ELR (cell line): Measurements from ENCODE around the gene CACNB2.

ENCODE experiments used
- DNase-seq: peaks from one replicate; pipeline ENCODE4 v3.0.0-alpha.2; 2015; ENCODE audit warnings: low read depth

CACNB2 gene

DNA sequence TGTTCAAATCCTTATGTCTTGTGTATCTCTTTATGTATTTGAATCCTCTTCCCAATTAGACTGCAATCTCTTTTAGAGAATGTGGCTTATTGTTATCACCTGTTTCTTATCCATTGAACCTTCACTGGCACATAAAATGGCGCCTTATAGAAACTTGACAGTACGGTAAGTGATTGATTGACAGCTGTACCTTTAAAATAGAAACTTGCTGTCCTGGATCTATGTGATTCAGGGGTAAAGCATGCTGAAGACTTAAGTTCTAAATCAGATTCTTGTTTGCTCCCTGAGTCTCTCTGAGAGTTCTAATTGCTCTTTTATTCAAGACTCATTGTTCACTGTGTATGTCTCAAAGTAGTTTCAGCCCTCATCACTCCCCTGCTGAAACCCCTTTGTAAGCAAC lies 91.3 kb downstream of the CACNB2 start:
- DNase-seq: no peak

DNA sequence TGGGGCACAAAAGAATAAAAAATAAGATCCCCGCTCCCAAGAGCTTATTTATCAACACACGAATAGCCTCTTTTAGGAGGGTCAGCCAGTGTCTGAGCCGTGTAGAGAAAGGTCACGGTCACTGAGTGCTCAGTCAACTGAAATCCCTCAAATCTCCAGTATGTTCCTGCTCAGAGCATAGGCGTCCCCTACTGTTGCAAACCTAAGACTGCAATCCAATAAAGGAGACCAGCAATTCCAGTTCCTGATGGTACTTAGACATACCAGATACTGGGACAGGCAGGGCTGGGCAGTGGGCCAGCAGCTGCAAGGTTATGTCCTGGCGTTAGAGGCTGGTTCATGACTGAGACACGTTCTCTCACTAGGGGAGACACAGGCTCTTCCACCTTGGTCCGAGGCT lies 93.6 kb downstream of the CACNB2 start:
- no peak for DNase-seq

DNA sequence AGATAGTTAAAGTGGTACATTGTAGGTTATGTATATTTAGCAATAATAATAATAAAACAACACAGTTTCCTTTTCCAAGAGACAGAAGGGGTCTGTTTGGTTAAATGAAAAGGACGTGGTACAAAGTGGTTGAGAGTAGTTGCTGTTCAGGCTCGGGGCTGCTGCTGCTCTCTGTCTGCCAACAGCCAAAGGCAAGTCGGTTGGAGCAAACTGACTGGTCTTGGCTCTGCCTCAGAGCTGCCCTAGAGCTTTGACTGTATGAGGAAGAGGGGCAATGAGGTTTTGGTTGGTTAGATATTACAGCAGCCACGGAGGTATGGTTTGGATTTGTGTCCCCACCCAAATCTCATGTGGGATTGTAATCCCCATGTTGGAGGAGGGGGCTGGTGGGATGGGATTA lies 95.3 kb downstream of the CACNB2 start:
- DNase-seq: no peak

DNA sequence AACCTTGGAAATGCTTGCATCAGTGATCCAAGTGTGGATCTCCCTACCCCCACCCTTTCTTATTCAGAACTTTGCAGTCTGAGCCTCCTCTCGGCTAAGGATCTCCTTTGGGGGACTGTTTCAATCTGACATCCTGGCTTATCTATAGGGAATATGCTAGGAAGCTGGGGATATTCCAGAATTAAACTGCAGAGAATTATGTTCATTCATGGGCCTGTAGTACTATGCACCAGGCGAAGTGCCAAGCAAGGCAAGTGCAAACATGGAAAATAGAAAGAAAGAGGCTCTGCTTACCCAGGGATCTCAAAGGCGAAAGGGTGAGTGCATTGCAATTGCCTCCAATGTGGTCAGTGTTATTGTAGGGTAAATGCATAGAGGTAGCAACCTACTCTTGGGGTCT lies 96.5 kb downstream of the CACNB2 start:
- no peak for DNase-seq

DNA sequence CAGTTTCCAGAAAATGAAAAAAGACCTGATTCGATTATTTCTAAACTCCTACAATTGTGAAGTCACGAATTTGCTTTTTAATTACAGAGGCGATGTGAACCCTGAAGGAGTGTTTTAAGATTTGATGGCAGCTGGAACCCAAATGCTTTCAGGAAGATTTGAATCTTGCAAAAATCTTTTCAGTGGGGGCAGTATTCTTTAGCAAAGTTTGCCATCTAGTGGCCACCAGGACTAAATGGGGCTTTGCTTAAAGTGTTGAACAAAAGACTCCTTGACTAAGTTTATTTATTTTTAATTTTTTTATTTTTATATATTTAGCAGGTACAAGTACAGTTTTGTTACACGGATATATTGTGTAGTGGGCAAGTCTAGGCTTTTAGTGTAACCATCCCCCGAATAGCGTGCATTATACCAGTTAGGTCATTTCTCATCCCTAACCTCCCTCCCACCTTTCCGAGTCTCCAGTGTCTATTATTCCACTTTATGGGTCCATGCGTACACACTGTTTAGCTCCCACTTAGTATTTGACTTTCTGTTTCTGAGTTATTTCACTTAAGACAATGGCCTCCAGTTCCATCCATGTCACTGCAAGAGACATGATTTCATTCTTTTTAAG lies 98.8 kb downstream of the CACNB2 start:
- DNase-seq: peak; percentile 62

DNA sequence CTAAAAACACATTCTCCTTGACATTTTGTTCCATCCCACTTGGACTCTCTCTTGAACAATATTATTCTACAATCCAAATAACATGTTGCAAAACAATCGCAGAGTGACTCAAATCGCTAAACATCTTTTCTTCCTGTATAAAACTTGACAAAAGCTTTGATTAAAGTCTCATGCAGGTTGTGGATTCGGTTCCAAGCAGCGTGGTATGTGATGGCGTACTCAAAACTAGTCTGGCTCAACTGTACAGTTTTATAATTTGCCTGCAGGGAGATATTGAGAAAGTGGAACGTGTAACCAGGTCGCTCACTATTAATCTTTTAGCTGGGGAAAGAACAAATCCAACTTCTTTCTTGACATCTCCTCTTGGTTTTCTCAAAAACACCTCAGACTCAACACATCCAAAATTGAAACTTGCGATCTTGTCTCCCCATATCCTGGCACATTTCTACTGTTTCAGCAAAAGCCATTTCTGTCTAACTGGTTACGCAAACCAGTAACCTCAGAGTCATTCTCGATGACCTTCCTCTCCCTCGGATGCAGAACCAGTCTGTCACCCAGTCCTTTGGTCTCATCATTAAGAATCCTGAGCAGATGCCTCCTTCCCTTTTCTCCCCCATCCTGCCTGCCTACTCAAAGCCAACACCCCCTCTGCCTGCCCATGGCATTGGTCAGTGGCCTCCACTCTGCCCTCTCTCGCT lies 100.1 kb downstream of the CACNB2 start:
- DNase-seq: no peak

DNA sequence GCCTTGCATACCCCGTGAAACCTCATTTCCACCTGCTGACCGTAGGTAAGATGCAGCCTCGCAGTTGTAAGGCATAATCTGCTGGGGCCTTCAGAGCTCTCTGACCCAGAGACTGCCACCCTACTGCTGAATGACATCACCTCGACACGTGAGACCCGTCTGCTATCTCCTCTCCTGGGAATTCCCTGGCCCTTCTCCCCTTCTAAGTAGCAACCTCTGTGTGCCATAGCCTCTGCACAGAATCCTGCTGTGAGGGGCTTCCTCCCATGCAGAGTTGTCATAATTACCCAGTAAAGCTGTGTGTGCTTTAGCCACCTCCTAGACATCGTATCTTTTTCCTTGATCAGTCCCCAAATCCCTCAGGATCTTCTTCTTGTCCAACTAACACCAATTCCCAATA lies 106.7 kb downstream of the CACNB2 start:
- no peak for DNase-seq

DNA sequence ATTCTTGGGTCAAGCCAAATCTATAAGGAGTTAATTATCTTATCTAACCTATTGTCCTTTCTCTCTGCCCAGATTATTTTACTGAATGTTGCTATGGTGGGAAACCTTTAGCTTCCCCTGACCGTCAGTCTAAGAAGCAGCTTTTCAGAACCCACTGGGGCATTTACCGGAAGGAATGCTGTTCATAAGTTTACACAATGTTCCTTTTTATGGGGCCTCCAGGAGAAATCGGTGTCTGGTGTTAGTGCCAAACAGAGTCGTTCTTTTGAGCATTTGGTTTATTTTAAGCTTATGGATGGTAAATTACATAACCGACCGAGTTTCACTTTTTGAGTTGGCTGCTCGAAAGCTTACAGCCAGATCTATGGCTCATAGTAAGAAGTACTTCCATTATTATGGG lies 111.9 kb downstream of the CACNB2 start:
- no peak for DNase-seq

DNA sequence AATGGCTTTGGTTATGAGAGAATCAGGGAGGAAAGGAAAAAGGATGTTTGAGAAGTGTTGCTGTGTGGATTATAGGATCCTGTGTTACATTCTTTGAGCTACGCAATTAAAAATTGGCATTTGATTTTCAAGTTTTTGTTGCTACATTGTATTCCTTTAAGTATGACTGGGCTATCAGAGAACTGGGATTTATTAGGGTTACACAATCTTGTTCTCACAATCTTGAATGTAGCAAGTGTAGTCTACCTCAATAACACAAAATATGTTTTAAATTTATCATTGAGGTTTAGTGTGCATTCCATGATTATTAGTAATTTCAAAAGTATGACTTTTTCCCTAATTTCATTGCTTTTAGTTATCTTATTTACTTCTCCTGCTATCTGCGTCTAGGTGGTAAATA lies 113.9 kb downstream of the CACNB2 start:
- no peak for DNase-seq

DNA sequence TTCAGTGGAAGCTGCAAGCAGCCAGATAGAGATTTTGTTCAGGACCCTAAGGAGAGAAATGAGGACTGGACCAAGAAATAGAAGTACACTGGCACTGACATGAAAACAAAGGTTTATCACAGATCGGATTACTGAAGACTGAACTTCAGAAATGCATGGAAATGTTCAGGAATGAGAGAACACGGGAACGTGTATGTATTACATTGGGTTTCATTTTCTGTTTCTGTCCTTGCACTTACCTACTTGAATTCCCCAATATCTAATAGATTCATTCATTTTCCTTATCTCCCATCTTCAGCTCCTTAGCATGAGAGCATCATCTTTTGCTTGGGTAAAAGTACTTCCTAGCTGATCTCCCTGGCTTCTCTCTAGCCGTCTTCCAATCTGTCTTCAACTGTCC lies 114.5 kb downstream of the CACNB2 start:
- DNase-seq: no peak

DNA sequence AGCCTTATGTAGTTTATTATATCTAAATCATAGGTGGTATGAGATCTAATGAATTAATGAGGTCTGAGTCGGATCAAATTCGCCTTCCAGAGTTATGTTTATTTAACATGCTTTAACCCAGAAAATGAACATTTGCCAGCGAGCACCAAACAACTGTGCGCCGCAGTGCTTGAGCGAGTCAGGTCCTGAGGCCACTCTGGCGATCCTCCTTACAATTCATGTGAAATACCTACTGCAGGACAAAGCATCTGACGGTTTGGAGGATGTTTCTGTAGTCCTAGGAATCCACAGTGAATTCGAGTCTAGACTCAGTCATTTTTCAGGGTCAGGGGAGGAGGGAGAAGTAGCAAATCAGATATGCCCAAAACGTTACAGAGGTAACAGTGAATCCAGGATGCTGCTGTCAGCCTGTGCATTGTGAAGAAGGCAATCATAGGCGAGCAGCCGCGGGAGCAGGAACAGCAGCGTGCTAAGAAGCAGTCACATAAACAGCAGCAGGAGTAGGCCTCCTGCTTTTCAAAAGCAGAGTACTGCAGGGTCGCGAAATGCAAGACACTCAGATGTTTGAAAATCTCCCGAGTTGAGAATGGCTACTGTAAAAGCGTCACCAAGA lies 120.2 kb downstream of the CACNB2 start:
- DNase-seq: no peak

DNA sequence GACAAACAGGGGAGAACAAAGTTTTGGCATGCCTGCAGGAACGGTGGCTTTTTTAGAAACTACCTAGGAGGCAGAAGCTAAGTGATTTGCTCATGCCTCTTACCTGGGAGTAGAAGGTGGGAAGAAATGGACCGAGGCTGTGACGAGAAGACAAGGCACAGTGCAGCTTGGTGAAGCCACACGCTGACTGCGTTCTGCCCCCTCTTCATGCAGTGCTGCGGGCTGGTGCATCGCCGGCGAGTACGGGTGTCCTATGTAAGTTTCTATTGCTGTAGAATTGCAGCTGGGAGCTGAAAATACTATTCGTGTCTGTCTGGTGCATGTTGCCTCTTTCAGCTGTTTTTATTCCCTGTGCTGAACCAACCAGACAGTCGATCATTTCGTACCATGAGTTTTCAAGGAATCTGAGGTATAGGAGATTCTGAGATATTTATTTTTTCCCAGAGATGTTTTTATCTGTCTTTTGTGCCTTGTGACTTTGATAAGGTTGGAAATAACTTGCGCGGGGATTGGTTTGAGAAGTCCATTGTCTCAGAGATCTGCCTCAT lies 120.9 kb downstream of the CACNB2 start:
- no peak for DNase-seq

DNA sequence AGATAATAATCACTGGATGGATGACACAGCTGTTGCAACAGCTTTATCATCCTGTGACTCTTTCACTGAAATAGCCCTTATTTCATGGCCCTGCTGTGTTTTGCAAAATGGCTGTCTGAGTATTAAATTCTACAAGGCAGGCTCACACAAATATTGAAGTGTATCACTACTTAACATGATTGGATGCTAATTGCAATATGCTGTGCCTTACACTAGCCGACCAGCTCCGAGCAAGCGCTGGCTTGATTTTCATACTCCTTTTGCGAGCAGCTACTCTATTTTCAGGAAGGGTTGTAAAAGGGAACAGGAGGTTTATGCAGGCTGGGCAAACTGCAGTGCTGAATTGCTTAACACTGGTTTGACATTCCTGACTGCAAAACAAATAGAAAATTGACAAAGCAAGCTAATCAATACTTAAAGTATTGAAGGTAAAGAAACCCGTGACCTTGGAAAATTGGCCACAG lies 121.6 kb downstream of the CACNB2 start:
- DNase-seq: no peak

DNA sequence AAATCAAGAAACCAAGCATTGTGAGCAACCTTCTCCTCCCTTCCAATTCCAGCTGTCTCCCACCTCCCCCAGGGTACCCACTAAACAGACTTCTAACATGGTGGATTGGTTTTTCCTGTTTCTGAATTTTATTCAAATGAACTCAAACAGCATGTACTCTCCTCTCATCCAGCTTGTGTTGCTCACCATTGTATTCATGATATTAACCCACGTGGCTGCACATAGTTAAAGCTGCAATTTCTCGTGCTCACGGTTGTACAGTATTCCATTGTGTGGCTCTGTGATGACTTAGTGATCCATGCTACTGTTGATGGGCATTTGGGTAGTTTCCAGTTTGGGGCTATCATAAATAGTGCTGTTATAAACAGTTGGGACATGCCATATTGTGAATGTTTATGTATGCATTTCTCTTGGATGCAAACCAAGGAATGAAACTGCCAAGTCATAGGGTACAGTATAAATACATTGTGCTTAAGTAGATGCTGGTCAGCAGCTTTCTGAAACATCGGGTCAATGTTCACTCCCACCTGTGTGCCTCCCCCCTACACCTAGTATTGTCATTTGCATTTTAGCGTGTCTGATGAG lies 124.3 kb downstream of the CACNB2 start:
- DNase-seq: no peak

DNA sequence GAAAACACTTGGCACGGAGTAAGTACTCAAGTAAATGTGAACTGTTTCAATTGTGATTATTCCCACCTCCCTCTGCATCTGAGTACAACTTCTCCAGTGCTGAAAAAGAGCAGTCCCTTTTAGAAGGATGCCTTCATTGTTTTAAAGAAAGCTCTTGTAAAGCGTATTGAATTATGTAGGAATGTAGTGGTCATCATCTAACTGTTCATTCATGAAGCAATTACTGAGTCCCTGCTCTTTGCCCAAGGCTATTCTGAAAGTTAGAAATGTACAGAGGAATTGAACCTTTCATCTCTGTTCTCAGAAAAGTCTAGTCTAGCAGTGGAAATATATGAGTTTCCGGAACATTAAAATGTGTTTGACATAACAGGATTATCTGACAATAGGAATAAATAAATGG lies 127.8 kb downstream of the CACNB2 start:
- no peak for DNase-seq

DNA sequence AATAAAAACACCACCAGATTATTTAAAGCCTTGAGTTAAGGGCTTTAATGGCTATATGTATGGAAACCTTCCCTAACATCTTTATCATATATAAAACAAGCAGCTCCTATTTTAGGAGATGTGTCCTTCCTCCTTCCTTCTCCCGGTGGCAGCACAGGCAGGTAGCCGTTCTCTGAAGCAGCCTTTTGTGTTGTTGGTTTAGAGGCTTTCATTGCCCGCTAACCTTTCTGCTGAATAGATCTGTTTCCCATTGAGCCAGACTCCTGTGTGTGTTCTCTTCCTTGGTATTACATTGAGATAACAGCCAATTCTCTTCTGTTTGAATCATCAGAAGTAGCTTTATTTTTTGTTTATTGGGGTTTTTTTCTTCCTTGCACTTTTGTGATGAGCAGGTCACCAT lies 131.3 kb downstream of the CACNB2 start:
- DNase-seq: no peak

DNA sequence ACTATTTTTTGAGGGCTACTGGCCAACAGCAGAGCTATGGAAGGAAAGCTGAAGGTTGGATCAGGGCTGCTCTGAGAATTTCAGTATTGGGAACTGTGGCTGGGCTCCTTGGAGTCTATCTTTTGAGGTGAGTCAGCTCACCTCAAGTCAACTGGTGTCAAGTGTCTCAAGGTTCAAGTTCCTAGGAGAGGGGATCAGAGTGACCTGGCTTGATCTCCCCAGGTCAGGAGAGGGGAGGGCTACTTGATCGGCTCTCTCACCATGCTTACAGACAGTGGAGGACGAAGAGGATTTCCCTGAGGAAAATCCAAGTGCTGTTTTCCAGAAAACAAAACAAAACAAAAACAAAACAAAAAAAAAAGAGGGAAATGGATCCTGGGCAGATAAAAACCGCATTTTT lies 132.8 kb downstream of the CACNB2 start:
- no peak for DNase-seq

DNA sequence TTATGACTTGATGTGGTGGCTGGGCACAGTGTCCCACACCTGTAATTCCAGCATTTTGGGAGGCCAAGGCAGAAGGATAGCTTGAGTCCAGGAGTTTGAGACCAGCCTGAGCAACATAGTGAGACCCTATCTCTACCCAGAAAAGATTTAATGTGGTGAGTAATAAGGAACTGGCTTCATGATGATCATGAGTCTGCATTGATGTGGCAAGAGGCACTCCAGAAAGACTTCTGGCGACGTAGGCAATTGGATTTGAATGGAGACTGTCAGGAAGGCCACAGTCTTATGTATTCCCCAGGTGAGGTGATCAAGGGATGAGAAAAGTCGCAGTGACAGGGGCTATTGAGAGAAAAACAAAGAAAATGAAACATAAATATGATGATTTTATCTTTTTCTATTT lies 138.0 kb downstream of the CACNB2 start:
- no peak for DNase-seq

DNA sequence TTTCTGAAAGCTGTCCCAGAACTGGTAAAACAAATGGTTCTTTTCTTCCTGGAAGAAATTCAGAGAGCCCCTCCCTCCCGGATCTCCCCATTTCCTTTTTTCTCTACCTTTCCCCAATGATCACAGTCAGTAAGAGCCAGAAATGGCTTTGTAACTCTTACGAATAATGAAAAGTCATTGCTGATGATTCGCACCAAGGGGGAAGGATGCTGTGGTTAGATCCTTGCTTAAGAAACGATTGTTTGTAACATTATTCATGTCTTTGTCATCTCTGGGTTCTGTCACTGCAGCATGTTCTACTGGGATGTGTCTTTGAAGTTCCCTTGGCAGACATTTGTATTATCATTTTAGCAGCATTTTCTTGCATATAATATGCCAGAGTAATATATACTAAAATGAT lies 138.9 kb downstream of the CACNB2 start:
- DNase-seq: peak; percentile 46

DNA sequence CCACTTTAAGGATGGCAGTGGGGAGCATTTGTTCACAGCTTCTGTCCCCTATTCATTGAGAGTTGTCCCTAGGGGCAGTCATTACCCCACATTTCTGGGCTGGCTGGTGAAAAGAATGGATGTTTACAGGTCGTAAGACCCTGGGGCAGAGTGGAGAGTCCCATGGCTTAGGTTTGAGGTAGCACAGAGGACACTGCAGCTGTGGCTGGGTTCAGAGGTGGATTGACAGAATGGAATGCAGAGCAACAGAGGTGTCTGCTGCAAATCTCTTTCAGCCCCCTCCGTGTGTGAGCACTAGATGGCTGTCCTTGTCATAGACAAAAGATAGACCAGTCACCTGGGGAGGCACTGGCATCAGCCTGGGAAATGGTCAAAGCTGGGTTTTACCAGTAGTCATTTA lies 141.9 kb downstream of the CACNB2 start:
- no peak for DNase-seq

DNA sequence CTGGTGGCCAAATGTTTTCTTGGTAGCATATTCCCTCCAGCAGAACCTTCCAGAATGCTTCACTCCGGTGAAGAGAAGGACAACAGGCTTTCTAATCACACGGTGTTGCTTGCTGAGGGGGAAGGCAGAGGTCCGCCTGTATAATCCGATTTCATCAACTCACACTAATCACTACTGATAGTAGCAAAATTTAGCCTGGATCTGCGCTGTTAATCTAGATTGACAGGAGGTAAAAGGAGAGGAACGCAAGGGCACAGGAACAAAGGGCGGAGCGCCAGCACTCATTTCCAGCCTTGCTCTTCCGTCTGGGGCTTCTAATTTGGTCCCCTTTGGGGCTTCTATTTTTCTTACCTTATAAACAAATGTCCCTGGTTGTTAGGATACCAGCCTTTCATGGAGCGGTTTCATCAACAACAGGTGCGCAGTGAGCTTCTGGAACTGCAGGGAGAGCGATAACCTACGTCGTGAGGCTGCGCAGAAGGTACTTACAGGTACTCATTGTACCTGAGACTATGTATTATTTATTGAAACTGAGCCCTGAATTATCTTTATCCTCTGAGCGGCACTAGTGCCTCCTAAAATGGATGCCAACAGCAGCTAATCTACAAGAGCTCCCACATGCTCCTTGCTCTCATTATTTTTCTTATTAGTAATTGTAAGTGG lies 150.6 kb downstream of the CACNB2 start:
- DNase-seq: no peak
